IPS-18c (cell line): Measurements from ENCODE around the gene CDH4.

Experiments used
- H3K4me3 ChIP-seq: 2 replicates; pipeline ENCODE4 v1.7.0; 2013; ENCODE audit warnings: low read depth, mild to moderate bottlenecking, low read length, moderate library complexity; ENCODE audit not compliant: insufficient read depth
- H3K9me3 ChIP-seq: one replicate; pipeline ENCODE4 v1.6.1; 2013; ENCODE audit warnings: mild to moderate bottlenecking, low read length, moderate library complexity; ENCODE audit not compliant: control insufficient read depth, insufficient read depth

The CDH4 gene

GRCh38 chr20:61330441-61330840, 78.4 kb downstream of the CDH4 start:
- Histone ChIP-seq H3K9me3 (no peaks in the 10 kb centered on the region), H3K4me3 (no peak overlapping the region)

- Histone ChIP-seq H3K9me3 (no peaks in the 10 kb centered on the region), H3K4me3 (no peak overlapping the region)
Observed at GRCh38 chr20:61331543-61331942, 79.5 kb downstream of the CDH4 start.

- no peak overlapping the region for H3K4me3 ChIP-seq
- H3K9me3 ChIP-seq: no peaks in the 10 kb centered on the region
Observed at GRCh38 chr20:61332016-61332975, 80.2 kb downstream of the CDH4 start.

GRCh38 chr20:61333484-61334108, 81.5 kb downstream of the CDH4 start:
- H3K4me3 ChIP-seq: no peak overlapping the region

GRCh38 chr20:61340157-61340556, 88.1 kb downstream of the CDH4 start:
- Histone ChIP-seq H3K4me3 (no peak overlapping the region), H3K9me3 (peaks cover 2% of the 10 kb centered on the region)

More at GRCh38 chr20:61333484-61334108, 81.5 kb downstream of the CDH4 start:
- H3K9me3 ChIP-seq: no peaks in the 10 kb centered on the region

GRCh38 chr20:61341605-61342004, 89.5 kb downstream of the CDH4 start:
- H3K4me3 ChIP-seq: no peak overlapping the region

GRCh38 chr20:61343934-61344333, 91.9 kb downstream of the CDH4 start:
- Histone ChIP-seq H3K4me3 (no peak overlapping the region), H3K9me3 (peaks cover 2% of the 10 kb centered on the region)

More at GRCh38 chr20:61341605-61342004, 89.5 kb downstream of the CDH4 start:
- H3K9me3 ChIP-seq: peaks cover 2% of the 10 kb centered on the region

GRCh38 chr20:61345656-61346055, 93.6 kb downstream of the CDH4 start:
- Histone ChIP-seq H3K4me3 (no peak overlapping the region), H3K9me3 (peaks cover 2% of the 10 kb centered on the region)

GRCh38 chr20:61346996-61347395, 94.9 kb downstream of the CDH4 start:
- no peak overlapping the region for H3K4me3 ChIP-seq
- peaks cover 2% of the 10 kb centered on the region for H3K9me3 ChIP-seq

GRCh38 chr20:61347443-61347842, 95.4 kb downstream of the CDH4 start:
- Histone ChIP-seq H3K4me3 (no peak overlapping the region), H3K9me3 (peaks cover under 1% of the 10 kb centered on the region)

- no peak overlapping the region for H3K4me3 ChIP-seq
- no peaks in the 10 kb centered on the region for H3K9me3 ChIP-seq
Observed at GRCh38 chr20:61349447-61350165, 97.5 kb downstream of the CDH4 start.

GRCh38 chr20:61350500-61351250, 98.6 kb downstream of the CDH4 start:
- no peak overlapping the region for H3K4me3 ChIP-seq
- no peaks in the 10 kb centered on the region for H3K9me3 ChIP-seq

GRCh38 chr20:61352346-61353260, 100.5 kb downstream of the CDH4 start:
- H3K9me3 ChIP-seq: no peaks in the 10 kb centered on the region
- H3K4me3 ChIP-seq: peak overlapping the region; percentile 28

- Histone ChIP-seq H3K9me3 (no peaks in the 10 kb centered on the region), H3K4me3 (no peak overlapping the region)
Observed at GRCh38 chr20:61353261-61354000, 101.4 kb downstream of the CDH4 start.

GRCh38 chr20:61354001-61354390, 101.9 kb downstream of the CDH4 start:
- no peaks in the 10 kb centered on the region for H3K9me3 ChIP-seq
- H3K4me3 ChIP-seq: no peak overlapping the region
